ENCODE measurements around the gene MCRIP2. TPM values are rescaled to one million over a fixed set of nuclear protein-coding genes. Genes with fewer than 3 reads are reported as not detected.
"Not testable (repeated sequence)": the region's sequence is repeated elsewhere in the genome, so short reads cannot be mapped to it uniquely, and the experiment has no call there.

The MCRIP2 gene, protein sequence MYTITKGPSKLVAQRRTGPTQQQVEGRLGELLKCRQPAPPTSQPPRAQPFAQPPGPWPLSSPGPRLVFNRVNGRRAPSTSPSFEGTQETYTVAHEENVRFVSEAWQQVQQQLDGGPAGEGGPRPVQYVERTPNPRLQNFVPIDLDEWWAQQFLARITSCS
- total RNA-seq: 20.4 TPM

DNA sequence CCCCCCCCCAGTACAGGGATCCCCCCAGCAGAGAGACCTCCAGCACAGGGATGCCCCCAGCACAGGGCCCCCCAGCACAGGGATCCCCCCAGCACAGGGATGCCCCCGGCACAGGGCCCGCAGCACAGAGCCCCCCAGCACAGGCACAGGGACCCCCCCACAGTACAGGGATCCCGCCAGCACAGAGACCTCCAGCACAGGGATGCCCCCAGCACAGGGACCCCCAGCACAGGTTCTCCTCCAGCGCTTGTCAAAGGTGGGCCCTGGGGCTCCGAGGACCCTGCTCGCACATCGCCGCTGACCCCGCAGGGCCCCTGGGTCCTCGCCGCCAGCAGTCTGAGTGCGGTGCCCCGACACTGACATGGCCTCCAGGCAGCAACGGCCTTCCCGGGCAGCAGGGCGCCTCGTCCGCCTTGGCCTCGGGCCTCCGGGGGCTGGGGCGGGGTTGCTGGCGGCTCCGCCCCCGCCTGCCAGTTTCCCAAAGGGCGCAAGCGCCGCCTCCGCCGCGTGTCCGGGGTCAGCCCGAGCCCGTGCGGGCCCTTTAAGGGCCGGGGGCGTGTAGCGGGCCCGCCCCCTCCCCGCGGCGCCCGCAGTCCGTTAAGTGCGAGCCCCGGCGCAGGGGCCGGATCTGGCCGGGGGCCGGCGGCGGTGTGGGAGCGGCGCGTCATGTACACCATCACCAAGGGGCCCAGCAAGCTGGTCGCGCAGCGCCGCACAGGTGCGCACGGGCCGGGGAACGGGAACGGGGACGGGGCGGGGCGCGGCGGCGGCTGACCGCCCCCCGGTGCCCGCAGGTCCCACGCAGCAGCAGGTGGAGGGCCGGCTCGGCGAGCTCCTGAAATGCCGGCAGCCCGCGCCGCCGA is at the start of gene MCRIP2:
Gene MCRIP2 (plus strand): TSS at position 503 of the 863 bp plus-strand sequence. CDS start 164 bp downstream, at position 667.
- H3K4me3 ChIP-seq (ENCODE audit: low read length in 3 of 3): peak within 1 kb of the TSS; percentile 78 to 91 (median 82)
- H3K9ac ChIP-seq (ENCODE audit: low read depth in 1 of 3, low read length in 3 of 3): peak within 1 kb of the TSS; percentile 84 to 99 (median 92)
- no peaks in the 10 kb centered on the region for H3K9me3 ChIP-seq (ENCODE audit: control insufficient read depth in 3 of 3, low read length in 3 of 3)
- H3K4me1 ChIP-seq (ENCODE audit: control insufficient read depth in 3 of 3, insufficient read depth in 3 of 3, low read length in 3 of 3): peaks cover 36 to 52% (median 51%) of the 10 kb centered on the region in 3 donors
- H3K27me3 ChIP-seq (ENCODE audit: control insufficient read depth in 3 of 3, insufficient read depth in 3 of 3, low read length in 3 of 3): no peaks in the 10 kb centered on the region
- H3K36me3 ChIP-seq (ENCODE audit: control insufficient read depth in 3 of 3, insufficient read depth in 3 of 3, low read length in 3 of 3): peaks cover 0 to 7% (median 2%) of the 10 kb centered on the region in 3 donors
- H3K27ac ChIP-seq (ENCODE audit: low read depth, low read length): peak within 1 kb of the TSS; percentile 83

DNA sequence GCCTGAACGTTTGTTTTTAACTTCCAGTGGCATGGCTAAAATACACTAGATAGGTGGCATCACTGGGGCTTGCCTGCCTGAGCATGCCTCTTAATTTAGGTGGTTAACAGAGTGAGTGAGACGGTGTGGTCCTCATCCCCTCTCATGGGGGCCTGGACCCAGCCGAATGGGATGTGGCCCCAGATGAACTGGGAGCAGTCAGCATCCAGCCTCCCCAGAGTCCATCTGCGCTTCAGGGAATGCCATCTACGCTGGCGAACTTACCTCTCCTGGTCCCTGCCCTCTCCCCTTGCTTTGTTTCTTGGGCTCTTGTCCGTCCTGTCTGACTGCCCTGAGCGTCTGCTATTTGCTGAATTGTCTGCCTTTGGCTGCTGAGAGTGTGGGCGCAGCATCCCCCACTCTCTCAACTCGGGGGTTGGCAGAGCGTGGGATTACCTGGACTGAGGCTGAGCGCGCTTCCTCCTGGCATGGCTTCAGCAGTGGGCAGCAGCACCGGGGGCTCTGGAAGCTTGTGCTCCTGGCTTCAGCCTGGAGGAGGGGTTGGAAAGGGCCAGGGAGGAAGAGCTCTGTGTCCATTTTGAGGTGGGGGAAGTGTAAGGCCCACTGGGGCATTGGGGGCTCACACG is 49.6 kb upstream of the MCRIP2 start:
- peaks cover 4 to 5% (median 4%) of the 10 kb centered on the region in 3 donors for H3K36me3 ChIP-seq (ENCODE audit: control insufficient read depth in 3 of 3, insufficient read depth in 3 of 3, low read length in 3 of 3)
- H3K4me3 ChIP-seq (ENCODE audit: low read length in 3 of 3): peak overlapping the region in 2 of 3 donors; percentile 49 to 65
- H3K27ac ChIP-seq (ENCODE audit: low read depth, low read length): peak overlapping the region; percentile 94
- no peaks in the 10 kb centered on the region for H3K9me3 ChIP-seq (ENCODE audit: control insufficient read depth in 3 of 3, low read length in 3 of 3)
- H3K27me3 ChIP-seq (ENCODE audit: control insufficient read depth in 3 of 3, insufficient read depth in 3 of 3, low read length in 3 of 3): no peaks in the 10 kb centered on the region
- H3K9ac ChIP-seq (ENCODE audit: low read depth in 1 of 3, low read length in 3 of 3): peak overlapping the region; percentile 74 to 97 (median 74)
- H3K4me1 ChIP-seq (ENCODE audit: control insufficient read depth in 3 of 3, insufficient read depth in 3 of 3, low read length in 3 of 3): peaks cover 68 to 84% (median 71%) of the 10 kb centered on the region in 3 donors

DNA sequence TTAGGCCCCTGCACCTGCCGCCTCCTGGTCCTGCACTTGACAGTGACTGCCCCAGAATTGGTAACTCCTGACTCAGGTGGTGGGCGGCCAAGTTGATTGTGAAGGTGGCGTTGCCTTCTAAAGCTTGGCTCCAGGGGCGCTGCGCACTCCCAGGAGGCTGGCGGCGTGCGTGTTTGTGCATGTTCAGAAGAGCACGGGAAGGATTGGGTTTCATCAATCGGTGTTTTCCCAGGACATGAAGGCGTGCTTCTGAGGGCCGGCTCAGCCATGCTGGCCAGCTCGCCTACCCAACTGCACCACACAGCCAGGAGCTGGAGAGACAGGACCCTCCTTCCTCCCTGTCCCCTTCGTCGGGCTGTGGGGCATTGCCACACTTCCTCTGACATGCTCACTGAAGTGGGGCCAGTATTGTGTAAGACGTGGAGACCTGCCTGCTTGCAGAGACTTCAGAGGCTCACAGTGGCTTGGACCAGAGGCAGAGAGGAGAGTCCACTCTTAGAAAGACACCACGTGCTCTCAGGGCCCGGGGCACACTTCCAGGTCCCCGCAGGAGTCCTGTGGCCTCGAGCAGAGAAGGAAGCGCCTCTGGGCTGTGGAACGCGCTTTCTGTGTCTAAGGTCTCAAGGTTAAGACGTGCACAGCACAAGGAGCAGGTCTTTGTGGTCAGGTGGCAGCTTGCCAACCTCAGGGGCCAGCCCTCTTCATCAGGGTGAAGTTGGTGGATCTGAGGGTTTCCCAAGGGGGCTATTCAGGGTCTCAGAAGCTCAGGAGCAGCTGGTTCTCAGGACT is 48.9 kb upstream of the MCRIP2 start:
- Histone ChIP-seq H3K9me3 (ENCODE audit: control insufficient read depth in 3 of 3, low read length in 3 of 3) (no peaks in the 10 kb centered on the region), H3K4me3 (ENCODE audit: low read length in 3 of 3) (peak overlapping the region; percentile 41 to 65 (median 49)), H3K9ac (ENCODE audit: low read depth in 1 of 3, low read length in 3 of 3) (peak overlapping the region; percentile 74 to 97 (median 74)), H3K4me1 (ENCODE audit: control insufficient read depth in 3 of 3, insufficient read depth in 3 of 3, low read length in 3 of 3) (peaks cover 61 to 77% (median 65%) of the 10 kb centered on the region in 3 donors), H3K27ac (ENCODE audit: low read depth, low read length) (peak overlapping the region; percentile 94), H3K36me3 (ENCODE audit: control insufficient read depth in 3 of 3, insufficient read depth in 3 of 3, low read length in 3 of 3) (peaks cover 4 to 7% (median 4%) of the 10 kb centered on the region in 3 donors), H3K27me3 (ENCODE audit: control insufficient read depth in 3 of 3, insufficient read depth in 3 of 3, low read length in 3 of 3) (no peaks in the 10 kb centered on the region)

DNA sequence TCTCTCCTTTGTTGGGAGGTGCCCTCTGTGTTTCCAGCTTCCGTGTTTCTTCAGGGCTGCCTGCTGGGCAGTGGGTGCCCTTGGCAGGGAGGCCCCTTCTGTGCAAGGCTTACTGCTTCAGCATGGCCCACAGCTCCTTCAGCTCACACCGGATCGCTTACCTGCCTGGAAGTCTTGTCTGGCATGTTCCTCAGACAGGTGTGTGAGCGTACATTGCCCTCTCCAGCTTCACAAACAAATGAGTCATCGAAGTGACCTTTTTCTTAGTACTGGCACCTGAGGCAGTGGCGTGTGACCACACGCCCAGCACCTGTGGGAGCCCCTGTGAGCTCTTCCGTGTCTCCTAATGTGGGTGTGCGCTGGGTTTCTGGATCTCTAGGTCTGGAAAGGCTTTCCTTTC is 48.2 kb upstream of the MCRIP2 start:
- Histone ChIP-seq H3K4me3 (ENCODE audit: low read length in 3 of 3) (peak overlapping the region in 2 of 3 donors; percentile 24 to 65), H3K9me3 (ENCODE audit: control insufficient read depth in 3 of 3, low read length in 3 of 3) (no peaks in the 10 kb centered on the region), H3K27me3 (ENCODE audit: control insufficient read depth in 3 of 3, insufficient read depth in 3 of 3, low read length in 3 of 3) (no peaks in the 10 kb centered on the region), H3K36me3 (ENCODE audit: control insufficient read depth in 3 of 3, insufficient read depth in 3 of 3, low read length in 3 of 3) (peaks cover 4 to 7% (median 4%) of the 10 kb centered on the region in 3 donors), H3K27ac (ENCODE audit: low read depth, low read length) (peak overlapping the region; percentile 94), H3K4me1 (ENCODE audit: control insufficient read depth in 3 of 3, insufficient read depth in 3 of 3, low read length in 3 of 3) (peaks cover 54 to 70% (median 58%) of the 10 kb centered on the region in 3 donors), H3K9ac (ENCODE audit: low read depth in 1 of 3, low read length in 3 of 3) (peak overlapping the region; percentile 67 to 78 (median 74))

DNA sequence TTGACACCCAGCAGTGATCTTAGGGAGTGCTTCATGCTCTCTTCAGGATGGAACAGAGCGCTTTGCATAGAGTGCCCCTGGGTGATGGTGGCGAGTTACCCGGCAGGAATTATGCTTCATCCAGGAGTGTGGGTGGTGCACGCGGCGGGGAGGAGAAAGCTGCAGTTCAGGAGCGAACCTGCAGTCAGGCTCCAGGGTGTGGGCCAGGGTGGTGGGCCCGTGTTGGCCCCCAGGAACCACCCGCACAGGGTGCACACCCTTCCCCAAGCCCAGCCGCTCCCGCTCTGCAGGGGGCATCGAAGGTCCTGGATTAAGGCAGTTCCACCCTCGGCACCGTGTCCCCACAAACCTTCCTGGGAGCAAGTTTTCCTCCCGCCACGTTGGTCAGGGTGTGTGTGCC is 47.8 kb upstream of the MCRIP2 start:
- Histone ChIP-seq H3K9ac (ENCODE audit: low read depth in 1 of 3, low read length in 3 of 3) (peak overlapping the region; percentile 67 to 78 (median 74)), H3K9me3 (ENCODE audit: control insufficient read depth in 3 of 3, low read length in 3 of 3) (no peaks in the 10 kb centered on the region), H3K27me3 (ENCODE audit: control insufficient read depth in 3 of 3, insufficient read depth in 3 of 3, low read length in 3 of 3) (no peaks in the 10 kb centered on the region), H3K27ac (ENCODE audit: low read depth, low read length) (peak overlapping the region; percentile 94), H3K4me3 (ENCODE audit: low read length in 3 of 3) (peak overlapping the region in 2 of 3 donors; percentile 24 to 65), H3K36me3 (ENCODE audit: control insufficient read depth in 3 of 3, insufficient read depth in 3 of 3, low read length in 3 of 3) (peaks cover 4 to 7% (median 7%) of the 10 kb centered on the region in 3 donors), H3K4me1 (ENCODE audit: control insufficient read depth in 3 of 3, insufficient read depth in 3 of 3, low read length in 3 of 3) (peaks cover 54 to 67% (median 57%) of the 10 kb centered on the region in 3 donors)

DNA sequence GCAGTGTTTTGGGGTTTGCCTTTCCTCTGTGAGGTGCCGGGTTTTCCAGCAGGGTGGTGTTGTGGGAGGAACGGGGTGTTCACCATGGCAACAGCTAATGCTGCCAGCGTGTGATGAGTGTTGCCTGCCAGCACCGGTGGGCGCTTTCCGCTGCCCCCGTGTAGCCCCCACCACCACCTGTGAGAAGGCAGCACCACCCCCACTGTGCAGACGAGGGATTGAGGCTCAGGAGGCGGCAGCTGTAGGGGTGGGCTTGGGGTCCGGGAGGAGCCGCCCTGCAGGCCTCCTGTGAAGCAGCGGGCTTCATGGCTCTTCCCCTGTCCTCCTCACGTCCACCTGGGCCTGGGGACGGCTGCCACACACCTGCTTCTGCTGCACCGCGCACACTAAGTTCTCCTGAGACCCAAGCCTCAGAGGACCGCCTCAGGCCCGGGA is 46.5 kb upstream of the MCRIP2 start:
- Histone ChIP-seq H3K36me3 (ENCODE audit: control insufficient read depth in 3 of 3, insufficient read depth in 3 of 3, low read length in 3 of 3) (peaks cover 7 to 12% (median 12%) of the 10 kb centered on the region in 3 donors), H3K9ac (ENCODE audit: low read depth in 1 of 3, low read length in 3 of 3) (peak overlapping the region in 1 of 3 donors; percentile 45), H3K4me3 (ENCODE audit: low read length in 3 of 3) (no peak overlapping the region), H3K27me3 (ENCODE audit: control insufficient read depth in 3 of 3, insufficient read depth in 3 of 3, low read length in 3 of 3) (no peaks in the 10 kb centered on the region), H3K4me1 (ENCODE audit: control insufficient read depth in 3 of 3, insufficient read depth in 3 of 3, low read length in 3 of 3) (peaks cover 54 to 67% (median 57%) of the 10 kb centered on the region in 3 donors), H3K9me3 (ENCODE audit: control insufficient read depth in 3 of 3, low read length in 3 of 3) (no peaks in the 10 kb centered on the region), H3K27ac (ENCODE audit: low read depth, low read length) (no peak overlapping the region)

DNA sequence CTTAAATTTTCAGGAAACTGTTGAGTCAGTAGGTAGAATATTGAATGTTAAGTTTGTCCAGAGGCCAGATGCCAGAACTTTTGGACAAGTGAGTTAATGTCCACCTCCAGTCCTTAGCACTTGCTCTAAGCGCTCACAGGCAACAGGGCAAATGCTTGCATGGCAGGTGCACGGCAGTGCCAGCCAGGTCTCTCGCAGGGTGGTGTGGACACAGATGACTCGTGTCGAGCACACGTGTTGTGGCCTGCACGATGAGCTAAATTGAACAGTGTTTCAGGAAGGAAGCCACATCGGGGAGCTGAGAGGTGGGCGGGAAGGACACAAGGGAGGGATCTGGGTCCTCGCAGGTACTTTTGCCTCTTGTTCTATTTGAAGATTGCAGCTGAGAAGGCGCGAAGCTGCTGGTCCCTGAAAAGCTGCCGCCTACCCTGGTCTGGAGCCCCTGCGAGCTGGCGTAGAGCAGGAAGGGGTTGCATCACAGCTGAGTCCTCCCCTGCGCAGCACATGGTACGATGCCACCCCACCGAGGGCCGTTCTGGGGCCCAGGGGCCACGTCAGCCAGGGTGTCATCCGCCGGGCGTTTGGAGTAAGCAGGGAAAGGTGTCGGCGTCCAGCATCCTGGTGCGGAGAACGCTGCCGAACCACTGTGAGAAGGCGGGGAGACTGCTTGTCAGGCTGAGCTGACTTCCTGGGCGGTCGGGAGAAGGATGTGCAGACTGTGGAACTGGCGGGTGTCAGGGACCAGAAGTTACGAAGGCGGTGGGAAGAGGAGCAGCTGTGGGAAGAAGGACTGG is 45.5 kb upstream of the MCRIP2 start:
- Histone ChIP-seq H3K36me3 (ENCODE audit: control insufficient read depth in 3 of 3, insufficient read depth in 3 of 3, low read length in 3 of 3) (peaks cover 6 to 17% (median 12%) of the 10 kb centered on the region in 3 donors), H3K9ac (ENCODE audit: low read depth in 1 of 3, low read length in 3 of 3) (peak overlapping the region in 1 of 3 donors; percentile 50), H3K4me3 (ENCODE audit: low read length in 3 of 3) (no peak overlapping the region), H3K27me3 (ENCODE audit: control insufficient read depth in 3 of 3, insufficient read depth in 3 of 3, low read length in 3 of 3) (no peaks in the 10 kb centered on the region), H3K27ac (ENCODE audit: low read depth, low read length) (no peak overlapping the region), H3K4me1 (ENCODE audit: control insufficient read depth in 3 of 3, insufficient read depth in 3 of 3, low read length in 3 of 3) (peaks cover 48 to 56% (median 50%) of the 10 kb centered on the region in 3 donors), H3K9me3 (ENCODE audit: control insufficient read depth in 3 of 3, low read length in 3 of 3) (no peaks in the 10 kb centered on the region)

DNA sequence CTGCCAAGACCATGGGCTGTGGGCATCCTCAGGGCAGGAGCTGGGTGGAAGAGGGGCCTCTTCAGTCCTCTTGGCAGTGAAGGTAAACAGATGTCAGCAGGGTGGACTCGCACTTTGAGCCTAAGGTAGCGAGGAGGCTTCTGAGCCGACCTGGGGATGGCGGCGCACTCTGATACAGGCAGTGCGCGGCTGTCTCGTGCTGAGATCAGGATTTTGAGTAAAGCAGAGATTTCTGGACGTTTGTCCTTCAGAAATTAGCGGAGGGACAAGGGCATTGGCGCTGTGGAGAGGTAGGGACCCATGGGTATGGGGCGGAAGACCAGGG is 44.9 kb upstream of the MCRIP2 start:
- peaks cover 43 to 51% (median 48%) of the 10 kb centered on the region in 3 donors for H3K4me1 ChIP-seq (ENCODE audit: control insufficient read depth in 3 of 3, insufficient read depth in 3 of 3, low read length in 3 of 3)
- peaks cover 6 to 17% (median 12%) of the 10 kb centered on the region in 3 donors for H3K36me3 ChIP-seq (ENCODE audit: control insufficient read depth in 3 of 3, insufficient read depth in 3 of 3, low read length in 3 of 3)
- no peak overlapping the region for H3K4me3 ChIP-seq (ENCODE audit: low read length in 3 of 3)
- no peak overlapping the region for H3K9ac ChIP-seq (ENCODE audit: low read depth in 1 of 3, low read length in 3 of 3)
- H3K27ac ChIP-seq (ENCODE audit: low read depth, low read length): no peak overlapping the region
- H3K27me3 ChIP-seq (ENCODE audit: control insufficient read depth in 3 of 3, insufficient read depth in 3 of 3, low read length in 3 of 3): no peaks in the 10 kb centered on the region
- no peaks in the 10 kb centered on the region for H3K9me3 ChIP-seq (ENCODE audit: control insufficient read depth in 3 of 3, low read length in 3 of 3)

DNA sequence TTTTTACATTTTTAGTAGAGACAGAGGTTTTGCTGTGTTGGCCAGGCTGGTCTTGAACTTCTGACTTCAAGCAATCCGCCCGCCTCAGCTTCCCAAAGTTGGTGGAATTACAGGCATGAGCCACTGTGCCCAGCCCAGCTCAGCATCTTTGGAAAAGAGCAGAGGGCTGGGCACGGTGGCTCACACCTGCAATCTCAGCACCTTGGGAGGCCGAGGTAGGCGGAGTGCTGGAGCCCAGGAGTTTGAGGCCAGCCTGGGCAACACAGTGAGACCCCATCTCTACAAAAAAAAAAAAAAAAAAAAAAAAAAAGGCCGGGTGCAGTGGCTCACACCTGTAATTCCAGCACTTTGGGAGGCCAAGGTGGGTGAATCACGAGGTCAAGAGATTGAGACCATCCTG is 44.0 kb upstream of the MCRIP2 start:
- peaks cover 34 to 42% (median 38%) of the 10 kb centered on the region in 3 donors for H3K4me1 ChIP-seq (ENCODE audit: control insufficient read depth in 3 of 3, insufficient read depth in 3 of 3, low read length in 3 of 3)
- not testable (repeated sequence) for H3K27me3 ChIP-seq (ENCODE audit: control insufficient read depth in 3 of 3, insufficient read depth in 3 of 3, low read length in 3 of 3); H3K9me3 ChIP-seq (ENCODE audit: control insufficient read depth in 3 of 3, low read length in 3 of 3); H3K9ac ChIP-seq (ENCODE audit: low read depth in 1 of 3, low read length in 3 of 3); H3K4me3 ChIP-seq (ENCODE audit: low read length in 3 of 3); H3K27ac ChIP-seq (ENCODE audit: low read depth, low read length)
- peaks cover 6 to 17% (median 12%) of the 10 kb centered on the region in 3 donors for H3K36me3 ChIP-seq (ENCODE audit: control insufficient read depth in 3 of 3, insufficient read depth in 3 of 3, low read length in 3 of 3)

Measured in skeletal muscle tissue (tissue), 4 donors.